HG02870 (cell line): ENCODE data around the gene IL33.

ENCODE experiments used
- ATAC-seq: cut with Tn5 transposase; IDR thresholded peaks from one replicate; pipeline ENCODE4 v1.9.1; 2021; ENCODE audit warnings: mild to moderate bottlenecking, moderate library complexity; ENCODE audit not compliant: unreplicated experiment

IL33 gene

DNA sequence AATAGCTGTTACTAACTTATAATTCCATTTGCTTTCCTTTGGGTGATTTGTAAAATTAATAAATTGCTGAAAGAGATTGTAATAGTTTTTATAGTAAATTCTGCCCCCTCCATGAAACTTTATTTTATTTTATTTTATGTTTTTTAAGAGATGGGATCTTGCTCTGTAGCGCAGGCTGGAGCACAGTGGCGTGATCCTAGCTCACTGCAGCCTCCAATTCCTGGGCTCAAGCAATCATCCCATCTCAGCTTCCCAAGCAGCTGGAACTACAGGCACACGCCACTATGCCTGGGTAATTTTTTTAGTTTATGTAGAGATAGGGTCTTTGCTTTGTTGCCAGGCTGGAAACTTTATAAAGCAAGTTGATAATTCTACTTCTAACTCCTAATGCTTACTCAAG lies 395 bp downstream of the IL33 start:
- no peak for ATAC-seq

DNA sequence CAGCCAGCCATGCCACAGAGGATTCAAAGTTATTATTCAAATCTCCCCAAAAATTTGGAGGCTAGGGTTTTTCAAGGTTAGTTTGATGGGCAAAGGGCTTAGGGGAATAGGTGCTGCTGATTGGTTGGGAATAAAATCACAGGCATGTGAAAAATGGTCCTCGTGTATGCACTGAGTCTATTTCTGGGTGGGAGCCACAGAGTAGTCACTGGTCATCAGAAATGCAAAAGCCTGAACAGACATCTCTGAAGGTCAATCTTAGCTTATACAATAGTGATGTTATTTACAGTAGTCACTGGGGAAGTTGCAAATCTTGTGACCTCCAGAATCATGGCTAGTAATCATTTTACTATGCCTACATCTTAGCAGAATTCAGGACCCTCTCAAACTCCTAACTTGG lies 1.3 kb downstream of the IL33 start:
- ATAC-seq, result no peak

DNA sequence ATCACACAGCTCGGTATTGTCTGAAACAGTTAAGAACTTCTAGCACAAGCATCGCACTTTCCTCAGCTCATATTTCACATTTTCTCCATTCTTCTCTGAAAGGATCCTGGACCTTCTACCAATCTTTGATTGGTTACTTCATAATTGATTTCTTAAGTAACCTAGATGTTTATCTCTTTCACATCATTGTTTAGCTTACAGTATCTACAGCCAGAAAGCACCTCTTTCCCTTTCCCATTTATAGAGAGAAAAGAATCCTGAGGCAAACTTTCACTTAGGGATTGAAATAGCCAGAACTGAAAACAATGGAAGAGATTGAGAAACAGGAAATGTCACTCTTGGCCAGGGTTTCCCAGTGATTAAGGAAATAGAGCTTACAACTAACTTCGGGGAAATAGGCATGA lies 2.5 kb downstream of the IL33 start:
- no peak for ATAC-seq

GRCh38 chr9:6219040-6219439 lies 3.4 kb downstream of the IL33 start:
- ATAC-seq, result no peak

GRCh38 chr9:6219981-6220380 lies 4.4 kb downstream of the IL33 start:
- ATAC-seq, result no peak

DNA sequence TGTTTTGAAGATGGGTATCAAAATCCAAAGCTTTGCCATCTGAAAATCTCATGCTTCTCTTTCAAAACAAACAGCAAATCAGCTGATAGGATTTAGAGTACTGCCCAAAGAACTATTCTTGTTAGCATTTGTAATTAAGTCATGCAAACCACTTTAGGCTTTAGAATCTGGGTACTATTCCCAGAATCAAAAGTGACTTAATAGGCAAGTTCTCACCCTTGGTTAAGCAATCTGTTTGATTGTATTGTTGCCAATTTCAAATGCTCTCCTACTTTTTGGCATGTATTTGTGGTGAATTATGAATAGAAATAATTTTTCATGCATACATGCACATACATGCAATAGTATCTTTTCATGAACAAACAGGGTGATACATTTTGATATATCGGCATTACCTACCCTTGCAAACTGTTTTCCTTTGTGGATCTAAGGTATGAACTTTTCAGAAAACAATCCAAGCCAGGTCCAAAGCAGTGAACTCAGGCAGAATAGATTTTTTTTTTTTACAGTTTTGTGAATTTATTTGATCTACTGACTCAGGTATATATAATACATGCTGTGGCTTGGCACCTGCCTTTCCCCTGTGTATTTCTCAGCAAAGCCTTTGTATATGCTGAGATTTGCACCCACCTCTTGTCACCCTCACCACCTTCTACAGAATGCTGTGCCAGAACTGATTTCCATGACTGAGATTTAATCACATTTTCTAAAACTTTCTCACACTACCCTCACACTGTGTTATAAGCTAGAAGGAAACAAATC lies 9.0 kb downstream of the IL33 start:
- ATAC-seq, result no peak

- no peak for ATAC-seq
These were observed 11.1 kb downstream of the IL33 start for GRCh38 chr9:6226696-6227095.

DNA sequence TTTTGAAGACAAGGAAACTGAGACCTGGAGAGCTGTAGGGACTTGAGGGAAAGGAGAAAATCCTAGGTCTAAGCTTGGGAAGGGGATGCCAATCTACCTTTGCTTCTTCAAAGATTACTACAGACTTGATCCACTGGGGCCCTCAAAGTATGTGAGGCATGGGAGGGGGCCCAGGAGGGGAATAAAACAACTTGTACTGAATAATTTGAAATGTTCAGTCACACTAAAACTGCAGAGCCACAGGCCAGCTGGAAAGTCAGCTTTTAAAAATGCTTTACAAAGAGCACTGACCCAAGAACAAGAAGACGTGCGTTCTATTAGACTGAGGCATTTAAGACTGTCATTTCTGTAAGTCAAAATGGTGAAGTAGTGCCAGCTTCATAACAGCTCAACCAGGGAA lies 13.6 kb downstream of the IL33 start:
- ATAC-seq, result no peak

- no peak for ATAC-seq
These were observed 14.0 kb downstream of the IL33 start for GRCh38 chr9:6229619-6230018.

DNA sequence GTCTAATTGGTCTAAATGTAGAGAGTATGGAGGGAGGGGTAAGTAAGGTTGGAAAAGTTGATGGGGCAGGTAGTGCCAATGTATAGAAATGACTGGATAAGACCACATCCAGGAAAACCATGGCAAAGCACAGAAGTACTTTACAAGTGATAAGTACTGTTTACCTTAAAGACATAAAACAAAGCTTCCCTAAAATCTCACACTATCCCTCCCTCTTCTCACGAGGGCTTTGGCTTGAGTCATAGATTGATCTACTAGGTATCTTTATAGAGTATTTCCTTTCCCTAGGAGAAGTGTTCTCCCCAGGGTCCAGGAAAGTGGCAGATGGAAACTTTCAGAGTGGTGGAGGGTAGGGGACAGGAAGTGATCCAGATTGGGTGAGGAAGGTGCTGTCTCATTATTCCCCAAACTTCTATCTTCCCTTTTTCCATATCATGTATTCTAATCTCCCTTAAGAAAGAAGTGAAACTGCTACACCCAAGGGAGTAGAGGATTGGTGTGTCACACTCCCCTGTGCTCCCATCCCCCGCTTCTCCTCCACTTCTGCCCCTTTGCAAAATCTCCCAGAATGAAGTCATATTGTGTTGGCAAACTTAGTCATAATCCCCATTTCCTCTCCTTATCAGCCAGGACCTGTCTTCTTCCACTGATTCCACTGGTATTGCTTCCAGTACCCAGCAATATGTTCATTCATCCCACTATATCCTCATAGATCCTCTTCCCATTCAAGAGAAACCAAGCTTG lies 14.6 kb downstream of the IL33 start:
- ATAC-seq, result no peak

- no peak for ATAC-seq
These were observed 16.8 kb downstream of the IL33 start for GRCh38 chr9:6232336-6232945.

DNA sequence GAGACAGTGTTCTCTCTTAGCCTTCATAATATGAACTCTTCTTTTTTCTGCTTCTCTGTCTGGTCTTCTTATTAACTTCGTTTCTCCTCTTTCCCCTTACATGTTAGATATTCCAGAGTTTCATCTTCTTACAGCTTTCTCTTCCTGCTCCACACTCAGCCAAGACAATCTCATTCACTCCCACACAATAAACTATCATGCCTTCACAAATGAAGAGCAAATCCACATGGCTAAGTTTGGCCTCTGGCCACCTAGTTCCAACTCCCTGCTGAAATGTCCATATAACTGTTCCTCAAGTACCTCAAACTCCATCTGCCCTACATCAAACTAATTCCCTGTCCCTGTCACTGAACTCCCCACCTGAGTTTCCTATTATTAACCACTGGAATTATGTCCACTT lies 18.4 kb downstream of the IL33 start:
- no peak for ATAC-seq

DNA sequence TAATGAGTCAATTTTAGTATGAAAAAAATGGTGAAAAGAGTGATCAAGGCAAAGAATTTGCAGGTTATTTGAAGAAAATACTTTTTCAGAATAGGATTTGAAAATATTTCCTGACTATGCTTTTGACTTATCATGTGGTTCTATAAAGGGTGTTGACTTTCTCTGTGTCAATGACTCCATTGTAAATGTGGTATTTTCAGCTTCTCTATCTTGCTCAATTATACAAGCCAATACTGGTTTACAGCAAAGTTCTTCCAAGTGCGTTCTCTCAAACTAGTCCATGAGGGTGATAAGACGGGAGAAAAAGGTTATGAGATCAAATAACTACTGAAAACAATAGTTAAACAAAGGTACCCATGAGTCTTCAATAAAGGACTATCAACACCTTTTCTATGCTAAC lies 21.7 kb downstream of the IL33 start:
- no peak for ATAC-seq

DNA sequence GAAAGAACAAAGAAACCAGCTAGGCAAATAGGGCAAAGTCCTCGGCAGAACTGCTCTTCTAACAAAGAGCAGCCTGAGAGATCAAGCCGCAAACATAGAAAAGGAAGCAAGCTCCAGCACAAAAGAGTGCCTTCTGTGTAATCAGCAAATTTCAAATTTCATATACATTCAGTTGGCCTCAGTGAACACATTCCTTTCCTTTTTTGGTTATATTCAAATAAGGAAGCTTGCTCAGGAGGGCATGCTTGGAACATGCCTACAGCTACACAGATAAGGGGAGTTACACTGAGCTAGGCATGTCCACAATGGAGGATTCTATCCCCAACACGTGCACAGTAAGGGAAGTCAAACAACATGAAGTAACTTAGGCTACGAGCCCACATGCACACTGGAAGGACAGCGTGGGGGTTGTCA lies 23.4 kb downstream of the IL33 start:
- no peak for ATAC-seq

GRCh38 chr9:6239694-6240093 lies 24.1 kb downstream of the IL33 start:
- ATAC-seq, result no peak

DNA sequence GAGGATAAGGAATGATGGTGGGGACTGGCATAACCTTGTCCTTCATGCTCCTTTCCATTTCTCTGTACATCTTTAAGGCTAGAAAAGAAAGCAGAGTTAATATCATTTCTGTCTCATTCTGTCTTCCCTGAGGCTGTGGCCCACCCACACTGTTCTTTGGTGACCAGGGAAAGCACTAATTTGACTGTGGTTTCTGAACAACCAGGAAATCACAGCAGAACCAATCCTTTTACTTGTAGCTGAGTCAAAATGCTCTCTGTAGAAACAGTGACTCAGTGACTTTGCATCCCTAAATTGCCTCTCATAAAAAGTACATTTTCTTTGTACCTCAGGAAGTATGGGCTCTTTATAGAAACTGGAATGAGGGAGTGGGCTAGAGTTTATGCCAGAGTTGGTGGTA lies 28.1 kb downstream of the IL33 start:
- peak; percentile 88 for ATAC-seq

DNA sequence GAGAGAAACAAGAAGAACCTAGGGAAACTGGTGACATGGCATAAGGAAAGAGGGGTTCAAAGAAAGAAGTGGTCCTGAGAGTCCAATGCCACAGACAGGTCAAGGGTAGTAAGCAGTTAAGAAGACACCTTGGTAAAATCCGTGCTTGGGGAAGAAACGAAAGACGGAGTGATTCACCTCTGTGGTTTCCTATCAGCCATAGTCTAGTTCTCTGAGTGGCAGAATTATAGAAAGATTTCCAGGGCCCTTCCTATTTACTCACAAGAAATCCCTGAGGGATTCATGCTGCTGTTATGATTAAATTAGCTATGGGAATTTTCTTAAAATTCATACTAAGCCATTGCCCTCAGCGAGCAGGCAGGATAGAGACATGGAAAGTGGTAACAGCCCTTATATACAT lies 31.7 kb downstream of the IL33 start:
- no peak for ATAC-seq

DNA sequence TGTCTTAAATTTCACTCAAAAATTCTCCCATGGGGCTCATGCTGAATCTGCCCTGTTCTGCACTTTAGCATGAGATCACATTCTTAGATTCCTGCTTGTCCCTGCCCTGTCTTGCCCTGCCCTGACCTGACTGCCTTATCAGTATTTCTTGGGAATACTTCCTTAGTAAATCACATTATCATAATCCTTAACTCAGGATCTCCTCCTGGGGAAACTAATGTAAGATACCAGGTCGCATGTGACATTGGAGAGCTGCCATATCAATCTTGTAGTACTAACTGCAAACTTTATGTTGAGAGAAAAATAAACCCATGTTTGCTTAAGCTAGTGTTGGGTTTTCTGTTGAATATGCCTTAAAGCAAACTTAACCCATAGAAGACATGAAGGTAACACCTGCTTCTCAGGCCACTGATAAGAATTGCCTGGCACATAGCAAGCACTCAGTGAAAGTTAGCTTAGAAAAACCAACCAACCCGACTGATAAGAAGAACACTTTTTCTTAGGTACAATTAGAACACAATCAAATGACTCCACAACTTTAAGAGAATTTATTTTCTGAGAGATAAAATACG lies 53.3 kb downstream of the IL33 start:
- ATAC-seq, result no peak

DNA sequence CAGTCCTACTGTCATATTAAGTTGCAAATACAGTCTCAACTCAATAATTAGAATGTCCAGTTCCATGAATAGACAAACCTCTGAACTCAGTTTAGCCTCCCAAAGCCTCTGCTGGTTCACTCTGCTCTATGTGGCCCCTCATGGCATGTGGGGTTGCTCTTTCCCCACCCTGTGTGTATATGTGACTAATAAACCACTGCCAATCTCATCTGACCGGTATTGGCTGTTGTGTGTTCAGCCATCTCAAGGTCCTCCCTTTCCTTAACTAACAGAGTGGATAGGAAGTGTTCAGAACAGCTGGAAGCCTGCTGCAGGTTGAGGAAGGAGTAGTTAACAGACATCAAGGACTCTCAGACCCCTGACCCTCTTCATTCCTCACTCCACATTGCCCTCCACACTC lies 55.3 kb downstream of the IL33 start:
- no peak for ATAC-seq

- ATAC-seq, result no peak
These were observed 56.1 kb downstream of the IL33 start for GRCh38 chr9:6271508-6272228.

DNA sequence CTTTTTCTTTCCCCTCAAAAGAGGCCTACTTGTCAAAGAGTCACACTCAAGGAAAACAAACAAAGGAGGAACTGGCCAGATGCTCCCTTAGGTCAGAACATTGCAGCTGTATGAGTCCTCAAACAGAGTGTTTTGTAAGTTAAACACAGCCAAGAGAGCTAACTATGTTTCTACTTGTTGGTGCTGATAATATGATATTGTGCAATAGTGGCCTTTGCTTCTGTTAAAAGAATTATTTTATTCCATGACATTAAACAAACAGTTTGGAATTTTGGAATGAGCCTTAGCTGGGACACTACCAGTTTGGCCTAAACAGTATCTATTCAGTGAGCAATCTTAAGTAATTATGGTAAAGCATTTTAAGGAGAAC lies 56.6 kb downstream of the IL33 start:
- ATAC-seq, result no peak
